ENCODE measurements around the gene CD58. TPM values are rescaled to one million over a fixed set of nuclear protein-coding genes. Genes with fewer than 3 reads are reported as not detected.
A peak's percentile ranks its signal among the peaks of the same experiment; 100 is the strongest.

The CD58 gene
- total and polyA plus RNA-seq, 9 of the 15 experiments (the other 6 are each of a cell fraction or from before 2014, with no cell fraction given): 18.1 to 113 (median 37.4) TPM

DNA sequence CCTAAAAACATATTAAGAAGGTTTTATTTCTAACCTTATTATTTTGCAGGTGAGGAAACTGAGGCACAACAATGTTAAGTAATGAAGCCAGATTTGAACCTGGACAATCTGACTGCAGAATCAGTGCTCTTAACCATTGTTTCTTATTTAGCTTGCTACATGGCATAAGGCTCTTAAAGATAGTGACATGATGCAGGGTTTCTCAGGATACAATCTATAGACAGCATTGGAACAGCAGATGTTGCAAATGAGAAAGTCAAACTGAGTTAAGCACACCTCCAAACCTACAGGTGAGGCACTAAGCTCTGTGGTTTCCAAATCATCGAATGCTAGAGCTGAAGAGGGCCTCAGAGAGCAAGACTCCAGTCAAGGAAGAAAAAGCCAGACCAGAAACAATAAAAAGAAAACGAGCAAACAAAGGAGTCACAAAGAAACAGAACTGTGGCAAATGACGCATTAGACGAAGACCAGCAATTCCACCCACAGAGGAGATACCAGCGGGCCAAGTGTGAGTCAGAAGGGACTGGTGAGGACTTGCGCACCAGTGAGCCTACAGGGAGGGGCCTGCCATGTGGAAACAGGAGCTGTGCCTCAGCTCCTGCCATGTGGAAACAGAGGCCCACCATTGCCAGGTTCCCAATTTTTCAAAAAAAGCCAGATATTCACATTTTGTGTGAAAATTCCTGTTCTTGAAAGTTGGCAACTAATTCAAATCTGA is 14.4 kb downstream of the CD58 start:
- Histone ChIP-seq H3K9ac (ENCODE audit: insufficient read depth in 1 of 2, low read depth in 2 of 2, low read length in 2 of 2) (peak overlapping the region; percentile 5 to 32; a peak in 2 of 4 replicates), H4K20me1 (replicated peaks; ENCODE audit: control insufficient read depth, insufficient read depth, low read length) (peaks cover 16% of the 10 kb centered on the region), H3K36me3 (ENCODE audit: control insufficient read depth, insufficient read depth, low read length) (no peaks in the 10 kb centered on the region; the same call in 2 of the 3 replicates), H3K27ac (ENCODE audit: extremely low read depth, low read depth, low read length) (peak overlapping the region; percentile 72; the same call in 2 of the 3 replicates), H3K27me3 (ENCODE audit: control insufficient read depth in 2 of 2, insufficient read depth in 2 of 2, low read length in 2 of 2) (no peaks in the 10 kb centered on the region), H3K4me2 (ENCODE audit: insufficient read depth, low read length) (peak overlapping the region; percentile 61), H3K4me3 (no peak overlapping the region; the same call in 1 of the 2 replicates), H3K9me3 (replicated peaks; ENCODE audit: control insufficient read depth, insufficient read depth, low read depth, low read length) (no peaks in the 10 kb centered on the region), H3K79me2 (ENCODE audit: control insufficient read depth, insufficient read depth, low read length) (peaks cover 89% of the 10 kb centered on the region), H3K4me1 (replicated peaks in 1 of 2; ENCODE audit: control insufficient read depth in 2 of 2, insufficient read depth in 2 of 2, low read length in 2 of 2) (peaks cover 16 to 24% of the 10 kb centered on the region in 2 experiments; a peak in 4 of 5 replicates), H2AFZ (ENCODE audit: low read depth, low read length) (peak overlapping the region; percentile 3; the same call in 1 of the 2 replicates), H3K9me1 (ENCODE audit: control insufficient read depth, insufficient read depth, low read length) (no peaks in the 10 kb centered on the region)
- ATAC-seq: peak; percentile 86
- peak; percentile 83 for FAIRE-seq
- 13% methylated on average over 6 of the region's 6 CpGs for WGBS (ENCODE audit: insufficient coverage, low coverage, missing lambda C conversion rate)
- peak; percentile 57 to 86 (median 66) for DNase-seq (ENCODE audit: extremely low read depth in 1 of 4, low spot score in 3 of 4)
- in situ Hi-C loops (cut with MboI): no loop called here
- BruUV-seq (replicated peaks): no TSS peak
- intact Hi-C loops (cut with micrococcal nuclease): no loop called here
- ChIA-PET POLR2A (interaction anchor here (0.8 to 1.7 kb wide), 4 partner anchors 12 to 52 kb away, joined by 3 to 7 read pairs (median 4); no protein-coding TSS in a partner anchor), CTCF (ENCODE audit: low intra/inter-chr PET ratio) (no interaction called here)
- no peak for TF ChIP-seq ZZZ3 (IDR thresholded peaks at IDR 0.05)
- TF ChIP-seq, protein P1, sequence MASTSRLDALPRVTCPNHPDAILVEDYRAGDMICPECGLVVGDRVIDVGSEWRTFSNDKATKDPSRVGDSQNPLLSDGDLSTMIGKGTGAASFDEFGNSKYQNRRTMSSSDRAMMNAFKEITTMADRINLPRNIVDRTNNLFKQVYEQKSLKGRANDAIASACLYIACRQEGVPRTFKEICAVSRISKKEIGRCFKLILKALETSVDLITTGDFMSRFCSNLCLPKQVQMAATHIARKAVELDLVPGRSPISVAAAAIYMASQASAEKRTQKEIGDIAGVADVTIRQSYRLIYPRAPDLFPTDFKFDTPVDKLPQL (IDR thresholded peaks at IDR 0.05; ENCODE audit: extremely low read depth, insufficient read length): no peak
- TF ChIP-seq NR2C2 (CRISPR knock-in tag; IDR thresholded peaks at IDR 0.05): no peak
- TF ChIP-seq NR2C2 (tag; IDR thresholded peaks at IDR 0.05): no peak
- TF ChIP-seq, protein P2, sequence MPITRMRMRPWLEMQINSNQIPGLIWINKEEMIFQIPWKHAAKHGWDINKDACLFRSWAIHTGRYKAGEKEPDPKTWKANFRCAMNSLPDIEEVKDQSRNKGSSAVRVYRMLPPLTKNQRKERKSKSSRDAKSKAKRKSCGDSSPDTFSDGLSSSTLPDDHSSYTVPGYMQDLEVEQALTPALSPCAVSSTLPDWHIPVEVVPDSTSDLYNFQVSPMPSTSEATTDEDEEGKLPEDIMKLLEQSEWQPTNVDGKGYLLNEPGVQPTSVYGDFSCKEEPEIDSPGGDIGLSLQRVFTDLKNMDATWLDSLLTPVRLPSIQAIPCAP (CRISPR knock-in tag; IDR thresholded peaks at IDR 0.05; ENCODE audit: borderline replicate concordance): no peak
- no peak for TF ChIP-seq CREBBP (IDR thresholded peaks at IDR 0.05; ENCODE audit: low read depth, low read length)
- no peak for TF ChIP-seq KDM2B (CRISPR knock-in tag; IDR thresholded peaks at IDR 0.05)
- no peak for TF ChIP-seq SMAD3 (CRISPR knock-in tag; conservative IDR thresholded peaks at IDR 0.05)
- TF ChIP-seq CCNT2 (IDR thresholded peaks at IDR 0.05; ENCODE audit: borderline replicate concordance, extremely low read depth, insufficient read length, low read depth, low read length): no peak
- TF ChIP-seq, protein P3, sequence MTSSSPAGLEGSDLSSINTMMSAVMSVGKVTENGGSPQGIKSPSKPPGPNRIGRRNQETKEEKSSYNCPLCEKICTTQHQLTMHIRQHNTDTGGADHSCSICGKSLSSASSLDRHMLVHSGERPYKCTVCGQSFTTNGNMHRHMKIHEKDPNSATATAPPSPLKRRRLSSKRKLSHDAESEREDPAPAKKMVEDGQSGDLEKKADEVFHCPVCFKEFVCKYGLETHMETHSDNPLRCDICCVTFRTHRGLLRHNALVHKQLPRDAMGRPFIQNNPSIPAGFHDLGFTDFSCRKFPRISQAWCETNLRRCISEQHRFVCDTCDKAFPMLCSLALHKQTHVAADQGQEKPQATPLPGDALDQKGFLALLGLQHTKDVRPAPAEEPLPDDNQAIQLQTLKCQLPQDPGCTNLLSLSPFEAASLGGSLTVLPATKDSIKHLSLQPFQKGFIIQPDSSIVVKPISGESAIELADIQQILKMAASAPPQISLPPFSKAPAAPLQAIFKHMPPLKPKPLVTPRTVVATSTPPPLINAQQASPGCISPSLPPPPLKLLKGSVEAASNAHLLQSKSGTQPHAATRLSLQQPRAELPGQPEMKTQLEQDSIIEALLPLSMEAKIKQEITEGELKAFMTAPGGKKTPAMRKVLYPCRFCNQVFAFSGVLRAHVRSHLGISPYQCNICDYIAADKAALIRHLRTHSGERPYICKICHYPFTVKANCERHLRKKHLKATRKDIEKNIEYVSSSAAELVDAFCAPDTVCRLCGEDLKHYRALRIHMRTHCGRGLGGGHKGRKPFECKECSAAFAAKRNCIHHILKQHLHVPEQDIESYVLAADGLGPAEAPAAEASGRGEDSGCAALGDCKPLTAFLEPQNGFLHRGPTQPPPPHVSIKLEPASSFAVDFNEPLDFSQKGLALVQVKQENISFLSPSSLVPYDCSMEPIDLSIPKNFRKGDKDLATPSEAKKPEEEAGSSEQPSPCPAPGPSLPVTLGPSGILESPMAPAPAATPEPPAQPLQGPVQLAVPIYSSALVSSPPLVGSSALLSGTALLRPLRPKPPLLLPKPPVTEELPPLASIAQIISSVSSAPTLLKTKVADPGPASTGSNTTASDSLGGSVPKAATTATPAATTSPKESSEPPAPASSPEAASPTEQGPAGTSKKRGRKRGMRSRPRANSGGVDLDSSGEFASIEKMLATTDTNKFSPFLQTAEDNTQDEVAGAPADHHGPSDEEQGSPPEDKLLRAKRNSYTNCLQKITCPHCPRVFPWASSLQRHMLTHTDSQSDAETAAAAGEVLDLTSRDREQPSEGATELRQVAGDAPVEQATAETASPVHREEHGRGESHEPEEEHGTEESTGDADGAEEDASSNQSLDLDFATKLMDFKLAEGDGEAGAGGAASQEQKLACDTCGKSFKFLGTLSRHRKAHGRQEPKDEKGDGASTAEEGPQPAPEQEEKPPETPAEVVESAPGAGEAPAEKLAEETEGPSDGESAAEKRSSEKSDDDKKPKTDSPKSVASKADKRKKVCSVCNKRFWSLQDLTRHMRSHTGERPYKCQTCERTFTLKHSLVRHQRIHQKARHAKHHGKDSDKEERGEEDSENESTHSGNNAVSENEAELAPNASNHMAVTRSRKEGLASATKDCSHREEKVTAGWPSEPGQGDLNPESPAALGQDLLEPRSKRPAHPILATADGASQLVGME (CRISPR knock-in tag; IDR thresholded peaks at IDR 0.05): no peak
- no peak for TF ChIP-seq HNRNPL (IDR thresholded peaks at IDR 0.05; ENCODE audit: low read depth, low read length)
